ENCODE measurements around the gene CYP1B1.

The CYP1B1 gene

DNA sequence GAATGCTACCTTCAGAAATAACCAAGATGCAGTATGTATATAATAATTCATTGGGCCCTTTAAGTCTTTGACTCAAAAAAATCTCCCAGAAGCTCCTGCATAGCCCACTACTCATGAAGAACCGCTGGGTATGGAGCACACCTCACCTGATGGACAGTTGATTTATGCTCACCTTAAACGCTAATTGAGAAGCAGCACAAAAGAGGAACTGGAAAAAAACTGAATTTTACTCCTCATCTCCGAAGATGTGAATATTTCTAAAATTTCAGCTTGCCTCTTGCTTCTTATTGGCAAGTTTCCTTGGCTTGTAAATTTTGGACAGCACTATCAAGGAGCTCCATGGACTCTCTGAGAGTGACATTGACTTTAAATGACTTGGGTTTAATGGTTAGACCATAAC, 5.5 kb downstream of the CYP1B1 start:
- Histone ChIP-seq H3K4me1 (ENCODE audit: control insufficient read depth, insufficient read depth, low read length) (peaks cover 12% of the 10 kb centered on the region), H3K4me3 (ENCODE audit: low read depth, low read length) (no peak overlapping the region), H3K9me3 (ENCODE audit: control insufficient read depth, insufficient read depth, low read length) (no peaks in the 10 kb centered on the region), H3K36me3 (ENCODE audit: control insufficient read depth, insufficient read depth, low read length) (no peaks in the 10 kb centered on the region), H3K9ac (ENCODE audit: low read depth, low read length) (no peak overlapping the region), H3K27me3 (ENCODE audit: control insufficient read depth, insufficient read depth, low read length) (peaks cover 43% of the 10 kb centered on the region)

GRCh38 chr2:38068234-38068633, 7.7 kb downstream of the CYP1B1 start:
- no peak overlapping the region for H3K9ac ChIP-seq (ENCODE audit: low read depth, low read length)
- H3K36me3 ChIP-seq (ENCODE audit: control insufficient read depth, insufficient read depth, low read length) = no peaks in the 10 kb centered on the region
- H3K9me3 ChIP-seq (ENCODE audit: control insufficient read depth, insufficient read depth, low read length) = no peaks in the 10 kb centered on the region
- H3K4me1 ChIP-seq (ENCODE audit: control insufficient read depth, insufficient read depth, low read length) = peaks cover 10% of the 10 kb centered on the region
- H3K27me3 ChIP-seq (ENCODE audit: control insufficient read depth, insufficient read depth, low read length) = peaks cover 21% of the 10 kb centered on the region
- H3K4me3 ChIP-seq (ENCODE audit: low read depth, low read length) = no peak overlapping the region

- H3K4me1 ChIP-seq (ENCODE audit: control insufficient read depth, insufficient read depth, low read length) = peaks cover 5% of the 10 kb centered on the region
- H3K36me3 ChIP-seq (ENCODE audit: control insufficient read depth, insufficient read depth, low read length) = no peaks in the 10 kb centered on the region
- no peak overlapping the region for H3K4me3 ChIP-seq (ENCODE audit: low read depth, low read length)
- H3K9ac ChIP-seq (ENCODE audit: low read depth, low read length) = no peak overlapping the region
- H3K27me3 ChIP-seq (ENCODE audit: control insufficient read depth, insufficient read depth, low read length) = peaks cover 4% of the 10 kb centered on the region
- no peaks in the 10 kb centered on the region for H3K9me3 ChIP-seq (ENCODE audit: control insufficient read depth, insufficient read depth, low read length)
Observed at GRCh38 chr2:38066421-38067115, 9.4 kb downstream of the CYP1B1 start.

DNA sequence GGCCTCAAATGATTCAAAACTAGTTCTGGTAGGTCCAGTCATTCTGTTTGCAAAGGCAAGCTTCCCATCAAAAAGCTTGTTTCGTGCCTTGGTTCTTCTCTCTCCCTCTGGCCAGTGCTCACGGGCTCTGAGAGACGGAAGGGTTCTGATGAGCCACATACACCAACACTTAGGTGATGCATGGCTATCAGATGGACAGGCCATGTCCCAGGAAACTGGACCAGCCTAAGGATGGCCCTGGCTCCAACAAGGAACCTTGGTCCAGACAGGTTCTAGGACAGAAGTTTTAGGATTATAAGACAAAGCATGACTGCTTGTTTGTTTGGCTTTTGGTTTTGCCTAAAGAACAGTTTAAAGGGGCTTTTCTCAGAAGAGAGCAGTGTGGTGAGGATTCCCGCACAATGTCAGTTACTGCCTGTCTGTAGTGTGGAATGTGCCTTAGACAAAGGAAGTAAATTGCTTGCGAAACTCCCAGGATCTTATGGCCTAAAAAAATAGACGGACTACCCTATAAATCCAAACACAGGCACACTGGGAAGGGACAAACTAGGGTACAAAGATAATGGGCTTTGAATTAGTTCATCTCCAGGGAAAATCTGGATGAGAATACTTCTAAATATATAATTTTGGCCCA, 10.3 kb downstream of the CYP1B1 start:
- peaks cover 5% of the 10 kb centered on the region for H3K4me1 ChIP-seq (ENCODE audit: control insufficient read depth, insufficient read depth, low read length)
- H3K9ac ChIP-seq (ENCODE audit: low read depth, low read length) = no peak overlapping the region
- H3K4me3 ChIP-seq (ENCODE audit: low read depth, low read length) = no peak overlapping the region
- no peaks in the 10 kb centered on the region for H3K27me3 ChIP-seq (ENCODE audit: control insufficient read depth, insufficient read depth, low read length)
- H3K36me3 ChIP-seq (ENCODE audit: control insufficient read depth, insufficient read depth, low read length) = no peaks in the 10 kb centered on the region
- H3K9me3 ChIP-seq (ENCODE audit: control insufficient read depth, insufficient read depth, low read length) = no peaks in the 10 kb centered on the region

- no peak overlapping the region for H3K9ac ChIP-seq (ENCODE audit: low read depth, low read length)
- peaks cover 5% of the 10 kb centered on the region for H3K4me1 ChIP-seq (ENCODE audit: control insufficient read depth, insufficient read depth, low read length)
- H3K36me3 ChIP-seq (ENCODE audit: control insufficient read depth, insufficient read depth, low read length) = no peaks in the 10 kb centered on the region
- H3K27me3 ChIP-seq (ENCODE audit: control insufficient read depth, insufficient read depth, low read length) = no peaks in the 10 kb centered on the region
- H3K9me3 ChIP-seq (ENCODE audit: control insufficient read depth, insufficient read depth, low read length) = no peaks in the 10 kb centered on the region
- H3K4me3 ChIP-seq (ENCODE audit: low read depth, low read length) = no peak overlapping the region
Observed at GRCh38 chr2:38064801-38065501, 11.0 kb downstream of the CYP1B1 start.

- Histone ChIP-seq H3K27me3 (ENCODE audit: control insufficient read depth, insufficient read depth, low read length) (no peaks in the 10 kb centered on the region), H3K4me1 (ENCODE audit: control insufficient read depth, insufficient read depth, low read length) (no peaks in the 10 kb centered on the region), H3K36me3 (ENCODE audit: control insufficient read depth, insufficient read depth, low read length) (no peaks in the 10 kb centered on the region), H3K9me3 (ENCODE audit: control insufficient read depth, insufficient read depth, low read length) (no peaks in the 10 kb centered on the region), H3K4me3 (ENCODE audit: low read depth, low read length) (no peak overlapping the region), H3K9ac (ENCODE audit: low read depth, low read length) (no peak overlapping the region)
Observed at GRCh38 chr2:38060236-38061018, 15.5 kb downstream of the CYP1B1 start.

GRCh38 chr2:38057651-38058410, 18.1 kb downstream of the CYP1B1 start:
- H3K9ac ChIP-seq (ENCODE audit: low read depth, low read length) = no peak overlapping the region
- H3K4me1 ChIP-seq (ENCODE audit: control insufficient read depth, insufficient read depth, low read length) = no peaks in the 10 kb centered on the region
- no peaks in the 10 kb centered on the region for H3K27me3 ChIP-seq (ENCODE audit: control insufficient read depth, insufficient read depth, low read length)

GRCh38 chr2:38056216-38056615, 19.7 kb downstream of the CYP1B1 start:
- H3K4me1 ChIP-seq (ENCODE audit: control insufficient read depth, insufficient read depth, low read length) = no peaks in the 10 kb centered on the region
- H3K36me3 ChIP-seq (ENCODE audit: control insufficient read depth, insufficient read depth, low read length) = no peaks in the 10 kb centered on the region
- H3K4me3 ChIP-seq (ENCODE audit: low read depth, low read length) = no peak overlapping the region
- no peak overlapping the region for H3K9ac ChIP-seq (ENCODE audit: low read depth, low read length)
- H3K9me3 ChIP-seq (ENCODE audit: control insufficient read depth, insufficient read depth, low read length) = no peaks in the 10 kb centered on the region
- no peaks in the 10 kb centered on the region for H3K27me3 ChIP-seq (ENCODE audit: control insufficient read depth, insufficient read depth, low read length)

More at GRCh38 chr2:38057651-38058410, 18.1 kb downstream of the CYP1B1 start:
- Histone ChIP-seq H3K9me3 (ENCODE audit: control insufficient read depth, insufficient read depth, low read length) (no peaks in the 10 kb centered on the region), H3K4me3 (ENCODE audit: low read depth, low read length) (no peak overlapping the region), H3K36me3 (ENCODE audit: control insufficient read depth, insufficient read depth, low read length) (no peaks in the 10 kb centered on the region)

- no peaks in the 10 kb centered on the region for H3K27me3 ChIP-seq (ENCODE audit: control insufficient read depth, insufficient read depth, low read length)
- H3K9me3 ChIP-seq (ENCODE audit: control insufficient read depth, insufficient read depth, low read length) = no peaks in the 10 kb centered on the region
- H3K36me3 ChIP-seq (ENCODE audit: control insufficient read depth, insufficient read depth, low read length) = no peaks in the 10 kb centered on the region
- no peak overlapping the region for H3K4me3 ChIP-seq (ENCODE audit: low read depth, low read length)
- no peak overlapping the region for H3K9ac ChIP-seq (ENCODE audit: low read depth, low read length)
- peaks cover 2% of the 10 kb centered on the region for H3K4me1 ChIP-seq (ENCODE audit: control insufficient read depth, insufficient read depth, low read length)
Observed at GRCh38 chr2:38045811-38046210, 30.1 kb downstream of the CYP1B1 start.

GRCh38 chr2:38039121-38039910, 36.6 kb downstream of the CYP1B1 start:
- Histone ChIP-seq H3K4me3 (ENCODE audit: low read depth, low read length) (no peak overlapping the region), H3K4me1 (ENCODE audit: control insufficient read depth, insufficient read depth, low read length) (peaks cover 7% of the 10 kb centered on the region), H3K27me3 (ENCODE audit: control insufficient read depth, insufficient read depth, low read length) (peaks cover 25% of the 10 kb centered on the region), H3K9ac (ENCODE audit: low read depth, low read length) (no peak overlapping the region), H3K36me3 (ENCODE audit: control insufficient read depth, insufficient read depth, low read length) (no peaks in the 10 kb centered on the region), H3K9me3 (ENCODE audit: control insufficient read depth, insufficient read depth, low read length) (no peaks in the 10 kb centered on the region)
